ENCODE data around the gene SPANXA2.
"Not testable (repeated sequence)": the region's sequence is repeated elsewhere in the genome, so short reads cannot be mapped to it uniquely, and the experiment has no call there.

The SPANXA2 gene, protein sequence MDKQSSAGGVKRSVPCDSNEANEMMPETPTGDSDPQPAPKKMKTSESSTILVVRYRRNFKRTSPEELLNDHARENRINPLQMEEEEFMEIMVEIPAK

DNA sequence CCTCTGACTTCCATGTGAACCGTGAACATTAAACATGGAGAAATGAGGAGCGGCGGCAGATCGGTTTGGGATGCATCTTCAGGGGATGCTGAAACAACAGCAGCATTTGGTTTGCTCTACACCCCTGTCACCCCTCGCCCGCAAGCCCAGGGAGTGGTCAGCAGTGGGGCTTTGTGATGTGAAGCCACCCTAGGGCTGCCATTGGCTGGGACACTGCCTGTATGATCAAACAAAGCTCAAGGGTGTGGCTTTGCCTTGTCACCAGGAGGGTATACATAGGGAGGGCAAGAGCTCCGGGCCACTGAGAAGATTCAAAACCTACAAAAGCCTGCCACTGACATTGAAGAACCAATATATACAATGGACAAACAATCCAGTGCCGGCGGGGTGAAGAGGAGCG is at the start of gene SPANXA2:
TSS of gene SPANXA2 (plus strand) at position 301 of the 400 bp plus-strand sequence. CDS start at position 361, 60 bp downstream.
- DNase-seq (ENCODE audit: low read depth); H3K4me3 ChIP-seq (ENCODE audit: control insufficient read depth, low read depth, low read length): not testable (repeated sequence)

DNA sequence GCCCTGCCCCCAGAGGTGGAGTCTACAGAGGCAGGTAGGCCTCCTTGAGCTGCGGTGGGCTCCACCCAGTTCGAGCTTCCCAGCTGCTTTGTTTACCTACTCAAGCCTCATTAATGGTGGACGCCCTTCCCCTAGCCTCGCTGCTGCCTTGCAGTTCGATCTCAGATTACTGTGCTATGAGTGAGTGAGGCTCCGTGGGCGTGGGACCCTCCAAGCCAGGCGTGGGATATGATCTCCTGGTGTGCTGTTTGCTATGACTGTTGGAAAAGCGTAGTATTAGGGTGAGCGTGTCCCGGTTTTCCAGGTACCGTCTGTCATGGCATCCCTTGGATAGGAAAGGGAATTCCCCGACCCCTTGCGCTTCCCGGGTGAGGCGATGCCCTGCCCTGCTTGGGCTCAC is 47.0 kb upstream of the SPANXA2 start:
- not testable (repeated sequence) for DNase-seq (ENCODE audit: low read depth); H3K4me3 ChIP-seq (ENCODE audit: control insufficient read depth, low read depth, low read length)

DNA sequence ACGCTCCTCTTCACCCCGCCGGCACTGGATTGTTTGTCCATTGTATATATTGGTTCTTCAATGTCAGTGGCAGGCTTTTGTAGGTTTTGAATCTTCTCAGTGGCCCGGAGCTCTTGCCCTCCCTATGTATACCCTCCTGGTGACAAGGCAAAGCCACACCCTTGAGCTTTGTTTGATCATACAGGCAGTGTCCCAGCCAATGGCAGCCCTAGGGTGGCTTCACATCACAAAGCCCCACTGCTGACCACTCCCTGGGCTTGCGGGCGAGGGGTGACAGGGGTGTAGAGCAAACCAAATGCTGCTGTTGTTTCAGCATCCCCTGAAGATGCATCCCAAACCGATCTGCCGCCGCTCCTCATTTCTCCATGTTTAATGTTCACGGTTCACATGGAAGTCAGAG is 4.9 kb upstream of the SPANXA2 start, which contains the start of gene SPANXA1:
TSS of gene SPANXA1 (minus strand) at position 101 of the 400 bp plus-strand sequence. CDS start at position 41, 60 bp downstream.
- DNase-seq (ENCODE audit: low read depth); H3K4me3 ChIP-seq (ENCODE audit: control insufficient read depth, low read depth, low read length): not testable (repeated sequence)

DNA sequence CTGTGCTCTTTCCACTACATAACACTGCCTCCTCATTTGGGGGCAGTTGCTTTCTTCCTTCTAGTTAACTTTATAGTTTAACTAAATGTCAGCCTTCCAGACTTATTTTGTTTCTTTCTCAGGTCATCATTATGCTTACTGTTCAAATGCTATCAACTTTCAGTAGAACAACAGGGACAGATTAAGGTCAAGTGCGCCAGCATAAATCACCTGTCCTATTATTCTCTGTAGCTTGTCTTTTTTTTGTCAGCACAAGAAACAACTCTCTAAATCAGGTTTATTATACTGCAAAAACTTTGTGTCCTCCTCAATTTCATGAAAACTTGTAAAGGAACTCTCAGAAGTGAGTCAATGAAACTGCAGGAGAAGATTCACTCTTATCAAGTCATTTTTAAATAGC is 19.6 kb downstream of the SPANXA2 start:
- DNase-seq (ENCODE audit: low read depth): no peak
- H3K4me3 ChIP-seq (ENCODE audit: control insufficient read depth, low read depth, low read length): no peak overlapping the region
- TF ChIP-seq, protein P1, sequence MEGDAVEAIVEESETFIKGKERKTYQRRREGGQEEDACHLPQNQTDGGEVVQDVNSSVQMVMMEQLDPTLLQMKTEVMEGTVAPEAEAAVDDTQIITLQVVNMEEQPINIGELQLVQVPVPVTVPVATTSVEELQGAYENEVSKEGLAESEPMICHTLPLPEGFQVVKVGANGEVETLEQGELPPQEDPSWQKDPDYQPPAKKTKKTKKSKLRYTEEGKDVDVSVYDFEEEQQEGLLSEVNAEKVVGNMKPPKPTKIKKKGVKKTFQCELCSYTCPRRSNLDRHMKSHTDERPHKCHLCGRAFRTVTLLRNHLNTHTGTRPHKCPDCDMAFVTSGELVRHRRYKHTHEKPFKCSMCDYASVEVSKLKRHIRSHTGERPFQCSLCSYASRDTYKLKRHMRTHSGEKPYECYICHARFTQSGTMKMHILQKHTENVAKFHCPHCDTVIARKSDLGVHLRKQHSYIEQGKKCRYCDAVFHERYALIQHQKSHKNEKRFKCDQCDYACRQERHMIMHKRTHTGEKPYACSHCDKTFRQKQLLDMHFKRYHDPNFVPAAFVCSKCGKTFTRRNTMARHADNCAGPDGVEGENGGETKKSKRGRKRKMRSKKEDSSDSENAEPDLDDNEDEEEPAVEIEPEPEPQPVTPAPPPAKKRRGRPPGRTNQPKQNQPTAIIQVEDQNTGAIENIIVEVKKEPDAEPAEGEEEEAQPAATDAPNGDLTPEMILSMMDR (conservative IDR thresholded peaks at IDR 0.05; ENCODE audit: control insufficient read depth, insufficient read depth, low read depth, low read length): no peak

DNA sequence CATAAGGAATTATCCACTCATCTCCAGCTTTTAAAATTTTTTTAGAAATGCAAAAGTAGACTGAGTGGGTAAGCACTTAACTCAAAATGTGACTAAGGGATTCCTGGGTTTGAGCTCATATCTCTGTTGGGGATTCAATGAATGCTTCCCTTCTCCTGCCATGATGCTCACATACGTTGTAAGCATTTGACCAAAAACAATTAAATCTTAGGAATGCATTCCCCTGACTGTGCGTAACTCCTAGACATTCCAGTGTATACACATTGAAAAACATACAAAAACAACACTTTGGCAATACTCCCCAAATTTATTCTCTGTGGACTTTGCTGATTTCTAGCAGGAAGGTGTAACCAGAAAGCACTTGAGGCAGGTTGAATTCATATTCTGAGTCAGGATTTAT is 29.8 kb downstream of the SPANXA2 start:
- DNase-seq (ENCODE audit: low read depth): peak; percentile 4
- TF ChIP-seq, protein P1 (conservative IDR thresholded peaks at IDR 0.05; ENCODE audit: control insufficient read depth, insufficient read depth, low read depth, low read length): no peak
- H3K4me3 ChIP-seq (ENCODE audit: control insufficient read depth, low read depth, low read length): no peak overlapping the region

DNA sequence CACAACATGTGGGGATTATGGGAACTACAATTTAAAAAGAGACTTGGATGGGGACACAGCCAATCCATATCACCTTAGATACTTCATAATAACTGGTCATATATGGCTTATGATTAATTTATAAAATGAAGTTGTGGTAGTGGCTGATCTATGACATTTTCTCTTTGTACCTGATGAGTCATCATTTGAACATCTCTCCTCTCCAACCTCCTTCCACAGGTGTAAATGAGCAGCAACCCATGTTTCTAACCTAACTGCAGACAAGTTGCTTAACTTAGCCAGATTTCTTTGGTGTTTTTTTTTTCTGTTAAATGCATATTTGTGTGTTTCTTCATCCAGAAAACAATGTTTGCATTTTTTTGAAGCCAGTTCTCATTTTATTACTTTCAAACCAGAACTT is 42.6 kb downstream of the SPANXA2 start:
- peak; percentile 8 for DNase-seq (ENCODE audit: low read depth)

DNA sequence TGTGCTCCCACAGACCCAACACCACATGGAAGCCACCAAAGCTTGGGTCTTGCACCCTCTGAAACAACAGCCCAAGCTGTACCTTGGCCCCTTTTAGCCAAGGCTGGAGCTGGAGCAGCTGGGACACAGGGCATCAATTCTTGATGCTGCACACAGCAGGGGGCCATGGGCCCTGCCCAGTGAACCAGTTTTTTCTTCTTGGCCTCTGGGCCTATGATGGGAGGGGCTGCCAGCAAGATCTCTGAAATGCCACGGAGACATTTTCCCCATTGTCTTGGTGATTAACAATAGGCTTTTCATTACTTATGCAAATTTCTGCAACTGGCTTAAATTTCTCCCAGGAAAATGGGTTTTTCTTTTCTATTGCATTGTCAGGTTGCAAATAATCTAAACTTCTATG is 49.0 kb downstream of the SPANXA2 start:
- no peak overlapping the region for H3K4me3 ChIP-seq (ENCODE audit: control insufficient read depth, low read depth, low read length)
- no peak for DNase-seq (ENCODE audit: low read depth)
- TF ChIP-seq, protein P1 (conservative IDR thresholded peaks at IDR 0.05; ENCODE audit: control insufficient read depth, insufficient read depth, low read depth, low read length): no peak

More for the DNA sequence above, 42.6 kb downstream of the SPANXA2 start:
- TF ChIP-seq, protein P1 (conservative IDR thresholded peaks at IDR 0.05; ENCODE audit: control insufficient read depth, insufficient read depth, low read depth, low read length): no peak
- no peak overlapping the region for H3K4me3 ChIP-seq (ENCODE audit: control insufficient read depth, low read depth, low read length)

Data from fibroblast of mammary gland (primary cell).